Mucosa of stomach (tissue), 1 donor: ENCODE data around the gene SCAANT1.

Source experiments
- H3K27me3 ChIP-seq: one replicate; pipeline ENCODE4 v1.7.0; 2013; ENCODE audit warnings: mild to moderate bottlenecking, low read length; ENCODE audit not compliant: control insufficient read depth, insufficient read depth
- H3K36me3 ChIP-seq: one replicate; pipeline ENCODE4 v1.7.0; 2013; ENCODE audit warnings: low read length; ENCODE audit not compliant: control insufficient read depth, insufficient read depth
- H3K4me1 ChIP-seq: one replicate; pipeline ENCODE4 v1.7.0; 2013; ENCODE audit warnings: mild to moderate bottlenecking, low read length; ENCODE audit not compliant: control insufficient read depth, insufficient read depth
- H3K4me3 ChIP-seq: one replicate; pipeline ENCODE4 v1.7.0; 2013; ENCODE audit warnings: low read length
- H3K9ac ChIP-seq: one replicate; pipeline ENCODE4 v1.7.0; 2013; ENCODE audit warnings: mild to moderate bottlenecking, low read length, moderate library complexity
- H3K9me3 ChIP-seq: one replicate; pipeline ENCODE4 v1.7.0; 2013; ENCODE audit warnings: mild to moderate bottlenecking, low read length, moderate library complexity; ENCODE audit not compliant: control insufficient read depth
- donor health status: Pancreatic carcinoma.

The SCAANT1 gene

DNA sequence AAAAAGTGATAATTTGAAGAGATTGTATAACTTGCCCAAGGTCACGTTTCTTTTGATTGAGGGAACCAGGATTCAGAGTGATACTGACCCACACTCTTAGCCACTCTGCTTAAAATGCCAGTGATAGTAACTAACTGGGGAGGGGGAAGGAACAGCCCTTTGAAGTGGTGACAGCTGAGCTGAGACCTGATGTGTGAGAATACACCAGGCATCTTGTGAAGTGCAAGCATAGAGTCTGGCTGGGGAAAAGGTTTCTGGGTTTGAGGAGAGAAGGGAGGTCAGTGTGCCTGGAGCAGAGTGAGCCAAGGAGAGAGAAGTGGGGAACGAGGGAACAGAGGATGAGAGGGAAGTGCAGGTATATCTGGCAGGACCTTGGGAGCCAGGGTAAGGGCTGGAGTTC, 35.4 kb upstream of the SCAANT1 start:
- H3K9ac ChIP-seq: no peak overlapping the region
- H3K4me1 ChIP-seq: peaks cover 19% of the 10 kb centered on the region
- no peaks in the 10 kb centered on the region for H3K9me3 ChIP-seq
- H3K4me3 ChIP-seq: no peak overlapping the region
- no peaks in the 10 kb centered on the region for H3K27me3 ChIP-seq
- H3K36me3 ChIP-seq: no peaks in the 10 kb centered on the region

DNA sequence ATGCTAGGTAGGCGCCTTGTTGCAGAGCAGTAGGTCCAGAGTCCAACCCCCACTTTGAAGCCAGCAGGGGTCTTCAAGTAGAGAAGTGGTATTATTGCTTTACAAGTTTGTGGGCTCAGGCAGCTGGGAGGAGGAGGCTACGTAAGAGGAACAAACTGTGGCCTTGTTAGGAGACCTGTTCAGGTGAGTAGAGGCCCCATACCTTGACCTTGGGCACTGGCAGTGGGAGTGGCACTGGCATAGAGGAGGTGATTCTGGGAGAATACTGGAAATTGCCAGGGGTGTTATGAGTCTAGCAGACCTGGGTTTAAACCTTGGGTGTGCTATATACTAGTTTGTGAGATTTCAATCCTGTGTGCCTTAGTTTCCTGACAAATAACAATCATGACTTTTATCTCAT, 34.6 kb upstream of the SCAANT1 start:
- H3K9me3 ChIP-seq: no peaks in the 10 kb centered on the region

DNA sequence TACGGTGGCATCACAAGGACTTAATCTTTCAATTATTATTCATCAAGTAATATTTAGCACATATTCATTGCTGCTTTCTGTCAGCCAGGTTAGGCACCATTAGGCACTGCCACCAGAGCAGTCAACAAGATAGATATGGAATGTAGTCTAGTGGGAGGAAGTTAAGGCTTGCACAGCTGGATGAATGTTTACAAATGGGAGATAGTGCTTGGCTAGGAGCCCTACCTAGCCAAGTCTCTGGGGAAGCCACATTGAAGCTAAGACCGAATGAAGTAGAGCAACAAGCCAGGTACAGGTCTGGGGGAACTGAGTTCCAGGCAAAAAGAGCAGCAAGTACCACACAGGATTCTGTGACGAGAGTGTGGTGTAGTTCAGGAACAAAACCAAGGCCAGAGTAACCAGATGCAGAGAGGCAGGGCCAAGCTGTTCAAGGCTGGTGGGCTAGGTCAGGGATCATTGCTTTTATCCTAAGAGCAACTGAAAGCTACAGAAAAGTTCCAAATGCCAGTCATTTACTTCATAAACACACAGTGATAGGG, 33.4 kb upstream of the SCAANT1 start:
- Histone ChIP-seq H3K9ac (no peak overlapping the region), H3K4me3 (no peak overlapping the region), H3K27me3 (no peaks in the 10 kb centered on the region), H3K9me3 (no peaks in the 10 kb centered on the region), H3K36me3 (no peaks in the 10 kb centered on the region), H3K4me1 (peaks cover 16% of the 10 kb centered on the region)

More for the DNA sequence above, 34.6 kb upstream of the SCAANT1 start:
- Histone ChIP-seq H3K9ac (no peak overlapping the region), H3K4me1 (peaks cover 12% of the 10 kb centered on the region), H3K36me3 (no peaks in the 10 kb centered on the region), H3K27me3 (no peaks in the 10 kb centered on the region), H3K4me3 (no peak overlapping the region)

DNA sequence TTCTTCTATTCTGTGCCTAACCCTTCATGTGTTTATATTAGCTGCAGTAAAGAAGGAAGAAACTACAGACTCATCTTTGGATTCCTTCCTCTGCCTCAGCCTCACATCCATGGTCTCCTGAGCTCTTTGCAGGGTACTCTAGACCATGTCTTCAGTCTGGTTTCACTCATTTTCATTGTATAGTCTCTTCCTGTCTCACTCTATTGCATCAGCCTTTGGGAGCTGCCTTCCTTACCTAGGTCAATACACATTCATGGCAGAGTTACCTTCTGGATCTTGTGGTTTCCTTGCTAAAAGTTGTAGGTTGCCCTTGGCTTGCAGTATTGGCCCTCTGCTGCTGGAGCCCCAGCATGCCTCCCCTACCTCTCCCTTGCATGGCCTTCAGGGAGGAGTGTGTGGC, 31.5 kb upstream of the SCAANT1 start:
- no peak overlapping the region for H3K9ac ChIP-seq
- no peak overlapping the region for H3K4me3 ChIP-seq
- no peaks in the 10 kb centered on the region for H3K36me3 ChIP-seq
- H3K27me3 ChIP-seq: no peaks in the 10 kb centered on the region
- H3K9me3 ChIP-seq: no peaks in the 10 kb centered on the region
- peaks cover 29% of the 10 kb centered on the region for H3K4me1 ChIP-seq

DNA sequence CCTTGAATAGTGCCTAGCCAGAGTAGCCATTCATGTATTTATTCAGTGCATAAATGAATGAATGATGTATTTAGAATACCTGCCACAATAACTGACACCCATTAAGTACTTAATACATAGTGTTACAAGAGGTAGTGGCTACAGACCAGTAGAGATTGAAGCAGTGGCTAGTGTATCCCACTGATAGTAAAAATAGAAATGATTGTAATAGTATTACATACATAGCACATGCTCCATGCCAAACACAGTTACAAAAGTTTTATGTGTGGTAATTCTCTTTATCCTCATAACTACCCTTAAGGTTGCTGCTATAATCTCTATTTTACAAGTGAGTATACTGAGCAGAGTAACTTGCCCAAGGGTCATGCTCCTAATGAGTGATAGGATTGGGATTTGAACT, 30.3 kb upstream of the SCAANT1 start:
- H3K9me3 ChIP-seq: no peaks in the 10 kb centered on the region
- H3K36me3 ChIP-seq: no peaks in the 10 kb centered on the region
- no peak overlapping the region for H3K9ac ChIP-seq
- no peak overlapping the region for H3K4me3 ChIP-seq
- peaks cover 37% of the 10 kb centered on the region for H3K4me1 ChIP-seq
- H3K27me3 ChIP-seq: no peaks in the 10 kb centered on the region

DNA sequence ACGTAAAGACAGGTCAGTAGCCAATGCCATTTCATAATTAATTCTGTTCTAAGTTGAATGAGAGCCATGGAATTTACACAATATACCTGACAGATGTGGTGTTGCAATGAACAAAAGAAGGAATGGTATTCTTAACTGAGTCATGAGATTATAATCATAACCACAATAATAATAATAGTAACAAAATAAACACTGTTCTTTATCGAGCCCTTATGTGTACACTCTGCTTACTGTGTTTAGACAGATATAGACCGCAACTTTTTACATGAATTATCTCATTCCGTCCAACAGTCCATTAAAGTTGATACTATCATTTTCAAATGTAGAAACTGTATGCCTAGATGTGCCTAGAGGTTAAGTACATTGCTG, 28.2 kb upstream of the SCAANT1 start:
- H3K4me3 ChIP-seq: no peak overlapping the region
- peaks cover 37% of the 10 kb centered on the region for H3K4me1 ChIP-seq

DNA sequence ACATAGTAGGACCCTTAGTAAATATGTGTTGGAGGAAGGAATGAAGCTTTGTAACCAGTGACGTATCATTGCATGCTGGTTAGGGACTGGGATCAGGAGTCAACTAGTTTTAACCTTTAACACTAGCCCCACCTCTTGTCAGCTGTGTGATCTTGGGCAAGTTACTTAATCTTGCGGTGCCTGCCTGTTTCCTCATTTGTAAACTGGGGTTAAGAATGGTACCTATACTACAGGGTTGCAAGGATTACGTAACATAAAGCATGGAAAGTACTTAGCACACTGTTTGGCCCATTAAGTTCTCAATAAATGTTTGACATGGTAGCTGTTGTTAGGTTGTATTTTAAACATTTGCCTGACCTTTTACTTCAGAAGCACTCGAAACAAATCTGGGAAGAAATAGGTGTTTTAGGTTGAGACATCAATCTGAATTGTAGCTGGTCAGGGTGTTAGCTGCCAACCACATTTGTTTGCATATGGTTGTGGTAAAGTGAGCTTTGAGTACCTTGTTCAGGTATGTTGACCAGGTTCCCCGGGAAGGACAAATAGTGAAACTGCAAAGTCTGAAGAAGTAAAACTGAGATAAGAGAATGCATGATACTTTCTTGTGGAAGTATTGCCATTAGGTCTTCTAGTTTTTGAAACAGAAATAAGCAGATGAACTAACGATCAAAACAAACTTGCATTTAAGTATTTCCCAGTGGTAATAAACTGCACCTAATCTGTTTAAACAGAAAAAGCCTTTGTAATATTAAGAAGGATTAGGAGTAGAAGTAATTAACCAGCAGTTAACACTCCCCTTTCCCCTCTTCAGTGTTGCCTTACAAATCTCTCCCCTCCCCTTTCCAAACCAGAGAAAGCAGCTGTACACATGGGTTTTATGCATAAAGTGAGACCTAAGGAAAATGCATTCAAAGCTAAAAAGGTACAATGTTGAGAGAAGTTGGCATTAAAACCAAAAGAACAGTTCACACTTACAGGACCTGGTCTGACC, 25.8 kb upstream of the SCAANT1 start:
- Histone ChIP-seq H3K36me3 (no peaks in the 10 kb centered on the region), H3K9ac (no peak overlapping the region), H3K4me3 (no peak overlapping the region), H3K9me3 (no peaks in the 10 kb centered on the region), H3K4me1 (peaks cover 34% of the 10 kb centered on the region), H3K27me3 (no peaks in the 10 kb centered on the region)

More for the DNA sequence above, 28.2 kb upstream of the SCAANT1 start:
- Histone ChIP-seq H3K9me3 (no peaks in the 10 kb centered on the region), H3K36me3 (no peaks in the 10 kb centered on the region), H3K9ac (no peak overlapping the region), H3K27me3 (no peaks in the 10 kb centered on the region)

DNA sequence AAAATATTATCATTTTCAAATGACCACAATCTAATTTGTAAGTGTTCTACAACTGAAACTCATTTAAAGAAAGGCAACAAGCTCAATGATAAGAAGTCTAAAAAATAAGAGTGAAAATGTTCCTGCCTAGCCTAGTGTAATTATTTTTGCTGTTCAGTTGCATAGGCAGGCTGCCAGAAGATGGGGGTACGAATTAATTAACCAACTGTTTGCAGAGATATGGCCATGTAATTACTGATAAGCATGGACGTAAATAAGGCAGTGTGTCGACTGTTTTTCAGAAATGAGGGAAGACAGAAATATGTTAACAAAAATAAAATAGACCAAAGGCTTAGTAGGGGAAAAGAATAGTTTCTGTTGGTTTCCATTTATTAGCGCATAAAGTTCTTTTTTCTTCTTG, 24.7 kb upstream of the SCAANT1 start:
- Histone ChIP-seq H3K9me3 (no peaks in the 10 kb centered on the region), H3K27me3 (no peaks in the 10 kb centered on the region), H3K36me3 (no peaks in the 10 kb centered on the region), H3K9ac (no peak overlapping the region), H3K4me3 (no peak overlapping the region), H3K4me1 (peaks cover 41% of the 10 kb centered on the region)

DNA sequence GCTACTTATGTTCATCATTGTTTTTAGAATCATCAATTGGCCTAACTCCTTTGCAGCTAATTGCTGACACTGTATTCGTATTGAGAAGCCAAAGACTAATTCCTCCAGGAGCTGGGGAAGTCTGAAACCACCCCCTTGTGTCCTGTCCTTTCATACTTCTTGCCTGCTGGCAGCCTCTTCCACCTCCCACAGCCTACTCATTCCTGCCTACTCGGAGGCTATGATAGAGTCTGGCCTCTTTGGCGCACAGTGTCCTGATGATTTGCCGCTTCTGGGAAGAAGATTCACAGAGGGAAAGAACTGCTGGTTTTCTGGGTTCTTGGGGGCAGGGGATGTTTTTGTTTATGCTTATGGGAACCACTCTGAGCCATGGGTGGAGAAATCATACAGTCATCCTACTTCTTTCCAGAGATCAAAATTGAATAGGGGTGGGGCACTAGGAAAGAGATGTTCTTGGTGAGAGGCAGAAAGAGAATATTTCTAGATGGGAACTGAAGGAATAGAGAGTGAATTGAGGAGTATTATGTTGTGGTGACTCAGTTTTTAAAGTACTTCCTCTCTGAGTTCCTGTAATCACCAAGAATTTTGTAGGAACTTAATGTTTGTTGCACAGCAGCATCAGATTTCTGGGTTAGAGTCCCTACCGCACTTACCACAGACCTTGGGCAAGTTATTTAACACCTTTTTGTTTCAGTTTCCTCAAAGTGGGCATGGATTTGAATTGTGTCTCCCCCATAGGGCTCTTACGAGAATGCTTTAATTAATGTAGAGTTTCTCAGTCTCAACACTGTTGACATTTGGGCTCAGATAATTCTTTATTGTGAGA, 22.1 kb upstream of the SCAANT1 start:
- Histone ChIP-seq H3K9me3 (no peaks in the 10 kb centered on the region), H3K4me1 (peaks cover 28% of the 10 kb centered on the region), H3K4me3 (no peak overlapping the region), H3K9ac (no peak overlapping the region), H3K27me3 (no peaks in the 10 kb centered on the region), H3K36me3 (no peaks in the 10 kb centered on the region)

DNA sequence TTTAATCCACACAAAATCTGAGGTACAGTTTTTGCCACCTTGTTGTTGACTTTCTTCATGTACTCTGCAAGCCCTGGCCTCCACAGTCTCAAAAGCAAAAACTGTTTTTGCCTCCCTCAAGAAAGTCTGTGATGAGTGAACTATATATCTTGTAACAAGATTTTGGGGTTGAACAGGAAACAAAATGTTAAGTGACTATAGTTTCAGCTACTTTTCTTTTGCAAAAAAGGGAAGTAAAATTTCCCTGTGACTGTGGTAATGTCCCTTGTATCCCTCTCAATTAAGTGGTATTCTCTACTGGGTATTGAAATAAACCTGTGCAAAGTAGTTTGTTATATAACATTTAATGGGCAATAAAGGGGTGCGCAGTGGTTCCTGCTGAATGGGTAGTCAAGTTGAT, 21.3 kb upstream of the SCAANT1 start:
- Histone ChIP-seq H3K9ac (no peak overlapping the region), H3K27me3 (no peaks in the 10 kb centered on the region), H3K4me3 (no peak overlapping the region), H3K4me1 (peaks cover 22% of the 10 kb centered on the region), H3K36me3 (no peaks in the 10 kb centered on the region), H3K9me3 (no peaks in the 10 kb centered on the region)

DNA sequence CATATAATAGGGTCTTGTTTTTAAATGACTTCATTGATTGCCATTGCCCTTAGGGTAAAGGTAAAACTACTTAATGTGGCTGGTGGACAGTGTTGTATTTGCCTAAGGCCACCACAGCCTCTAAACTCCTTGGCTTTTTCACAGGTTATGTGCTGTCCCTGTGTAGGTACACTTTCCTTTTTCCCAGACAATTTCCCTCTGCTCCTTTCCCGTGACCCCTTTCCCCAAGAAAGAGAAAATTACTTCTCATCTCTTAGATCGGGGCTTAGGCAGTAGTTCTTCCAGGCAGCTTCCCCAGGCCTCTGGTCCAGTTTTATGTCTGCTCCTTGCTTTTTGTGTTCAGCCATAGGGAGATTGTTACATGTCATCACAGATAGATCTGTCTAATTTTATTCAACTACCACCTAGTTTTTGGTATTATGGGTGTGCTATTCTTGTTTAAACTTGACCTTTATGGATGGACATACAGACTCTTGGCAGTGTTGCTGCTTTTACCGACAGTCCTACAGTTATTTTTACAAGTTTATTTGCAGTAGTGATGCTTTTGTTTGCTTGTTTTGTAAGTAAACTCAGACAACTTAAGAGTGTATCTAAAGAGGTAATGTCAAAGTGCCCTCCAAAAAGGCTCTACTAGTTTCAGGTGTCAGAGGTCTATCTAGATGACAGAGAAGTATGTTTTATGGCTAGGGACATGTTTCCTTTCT, 20.5 kb upstream of the SCAANT1 start:
- Histone ChIP-seq H3K9ac (no peak overlapping the region), H3K4me3 (no peak overlapping the region), H3K4me1 (peaks cover 15% of the 10 kb centered on the region), H3K9me3 (no peaks in the 10 kb centered on the region), H3K36me3 (no peaks in the 10 kb centered on the region), H3K27me3 (no peaks in the 10 kb centered on the region)
